Fibroblast of pulmonary artery (primary cell): ENCODE results near the gene BBOF1.

Experiments used
- DNase-seq: peaks from one replicate; pipeline ENCODE4 v3.0.0-alpha.2; 2010; ENCODE audit warnings: low read depth
- H3K4me3 ChIP-seq: replicated peaks from 2 replicates; pipeline ENCODE4 v1.5.1; 2011; ENCODE audit warnings: low read depth, mild to moderate bottlenecking, control low read depth, low read length, moderate library complexity
- CTCF ChIP-seq: IDR thresholded peaks from 2 replicates; pipeline ENCODE4 v1.5.1; 2011; ENCODE audit warnings: mild to moderate bottlenecking, control low read depth, low read length, inconsistent platforms; ENCODE audit errors: missing control alignments

The BBOF1 gene

GRCh38 chr14:74062809-74063150 is 43.6 kb downstream of the BBOF1 start:
- DNase-seq = no peak
- no peak for TF ChIP-seq CTCF
- H3K4me3 ChIP-seq = no peak overlapping the region

DNA sequence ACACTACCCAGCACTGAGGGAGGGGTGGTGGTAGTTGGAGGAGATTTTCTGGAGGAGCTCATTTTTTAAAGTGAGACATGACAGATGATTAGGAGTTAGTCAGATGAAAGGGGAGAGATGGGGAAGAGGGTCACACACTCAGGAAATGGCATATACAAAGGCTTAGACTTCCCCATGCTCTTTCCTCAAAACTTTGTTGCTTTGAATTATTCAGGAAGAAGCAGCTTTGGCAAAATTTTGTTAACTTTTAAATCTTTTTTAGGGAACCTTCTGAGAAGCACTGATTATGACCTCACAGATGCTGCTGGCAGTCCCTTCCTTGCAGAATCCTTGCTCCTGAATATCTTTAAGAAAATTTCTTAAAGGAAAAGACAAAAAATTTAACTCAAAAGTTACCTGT is 45.3 kb downstream of the BBOF1 start:
- H3K4me3 ChIP-seq = no peak overlapping the region
- DNase-seq = no peak
- TF ChIP-seq CTCF = no peak

DNA sequence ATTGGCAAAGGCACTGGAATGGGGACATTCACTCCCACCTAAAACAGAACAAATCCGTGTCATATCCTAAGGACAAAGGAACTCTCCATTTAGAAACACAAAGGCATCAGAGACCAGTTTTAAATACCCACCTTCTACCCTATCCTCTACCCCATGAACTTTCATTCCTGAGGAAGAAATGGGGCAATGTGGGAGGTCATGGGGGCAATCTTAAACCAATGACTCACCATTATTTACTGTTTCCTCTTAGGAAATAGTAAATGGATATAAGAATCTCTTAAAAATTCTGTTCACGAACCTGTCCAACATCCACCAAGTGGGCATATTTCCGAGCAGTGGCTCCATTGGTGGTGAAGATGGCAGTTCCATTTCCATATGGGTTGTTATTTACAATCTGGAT is 45.7 kb downstream of the BBOF1 start:
- peak; percentile 41 for DNase-seq
- TF ChIP-seq CTCF = no peak
- H3K4me3 ChIP-seq = no peak overlapping the region

GRCh38 chr14:74065746-74066575 is 46.8 kb downstream of the BBOF1 start:
- TF ChIP-seq CTCF = no peak
- peak; percentile 51 for DNase-seq

DNA sequence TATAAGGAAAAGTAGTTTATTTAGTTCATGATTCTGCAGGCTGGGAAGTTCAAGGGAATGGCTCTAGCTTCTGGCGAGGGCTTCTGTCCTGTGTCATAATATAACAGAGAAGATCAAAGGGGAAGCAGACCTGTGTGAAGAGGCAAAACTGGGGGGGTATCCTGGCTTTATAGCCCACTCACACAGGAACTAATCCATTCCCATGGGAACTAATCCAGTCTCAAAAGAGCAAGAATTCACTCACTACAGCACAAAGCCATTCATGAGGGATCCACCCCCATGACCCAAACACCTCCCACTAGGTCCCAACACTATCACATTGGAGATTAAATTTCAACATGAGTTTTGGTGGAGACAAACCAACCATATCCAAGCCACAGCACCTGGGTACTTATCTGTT is 58.3 kb downstream of the BBOF1 start:
- no peak for TF ChIP-seq CTCF
- no peak overlapping the region for H3K4me3 ChIP-seq
- no peak for DNase-seq

More at GRCh38 chr14:74065746-74066575, 46.8 kb downstream of the BBOF1 start:
- no peak overlapping the region for H3K4me3 ChIP-seq

DNA sequence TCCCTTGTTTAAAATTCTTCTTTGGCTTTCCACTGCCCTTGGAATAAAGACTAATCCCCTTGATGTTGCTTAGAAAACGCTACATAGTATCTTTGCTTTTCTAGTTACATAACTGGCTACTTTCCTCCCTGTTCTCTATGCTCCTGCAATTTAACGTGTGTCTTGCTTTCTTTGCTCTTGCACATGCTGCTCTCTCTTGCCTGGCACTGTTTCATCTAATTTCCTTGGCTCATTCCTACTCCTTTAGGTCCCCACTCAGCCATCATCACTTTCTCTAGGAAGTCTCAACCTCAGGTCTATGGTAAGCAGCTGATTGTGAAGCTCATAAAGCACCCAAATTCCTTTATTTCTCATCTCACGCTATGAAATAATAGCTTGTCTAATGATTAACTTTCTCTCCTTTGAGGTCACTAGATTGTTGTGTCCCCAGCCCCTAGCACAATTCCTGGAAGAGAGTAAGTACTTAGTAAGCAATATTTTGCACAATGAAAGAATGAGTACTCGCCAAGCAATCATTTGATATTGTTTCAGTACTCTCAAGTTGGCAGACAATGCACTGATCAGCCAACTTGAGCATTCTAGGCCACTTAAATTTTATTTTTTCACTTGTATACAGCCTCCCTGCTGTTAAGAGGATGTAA is 61.8 kb downstream of the BBOF1 start:
- DNase-seq = peak; percentile 25

More for the DNA sequence above, 61.8 kb downstream of the BBOF1 start:
- no peak overlapping the region for H3K4me3 ChIP-seq
- no peak for TF ChIP-seq CTCF
